Kidney capillary endothelial cell (primary cell): Measurements from ENCODE around the gene COL4A2.

Source experiments
- DNase-seq: peaks from one replicate; pipeline ENCODE4 v3.0.0-alpha.2; 2018; ENCODE audit warnings: low spot score

The COL4A2 gene

DNA sequence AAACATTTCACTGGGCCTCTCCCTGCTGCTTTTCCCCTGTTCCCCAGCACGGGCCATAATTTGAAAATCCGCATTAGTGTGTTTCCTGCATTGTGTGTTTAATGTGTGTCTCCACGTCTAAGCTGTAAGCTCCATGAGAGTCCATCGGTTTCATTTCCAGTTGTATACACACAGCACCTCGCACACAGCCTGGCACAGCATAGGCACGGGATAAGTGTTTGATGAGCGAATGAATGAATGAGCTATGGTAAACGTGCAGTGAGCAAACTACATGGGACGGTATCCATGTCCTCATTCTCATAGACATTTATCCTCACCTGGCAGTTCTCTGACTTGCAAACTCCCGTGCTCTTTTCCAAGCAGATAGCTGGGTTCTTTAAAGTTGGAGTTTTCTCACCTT lies 148.4 kb downstream of the COL4A2 start:
- DNase-seq = no peak

DNA sequence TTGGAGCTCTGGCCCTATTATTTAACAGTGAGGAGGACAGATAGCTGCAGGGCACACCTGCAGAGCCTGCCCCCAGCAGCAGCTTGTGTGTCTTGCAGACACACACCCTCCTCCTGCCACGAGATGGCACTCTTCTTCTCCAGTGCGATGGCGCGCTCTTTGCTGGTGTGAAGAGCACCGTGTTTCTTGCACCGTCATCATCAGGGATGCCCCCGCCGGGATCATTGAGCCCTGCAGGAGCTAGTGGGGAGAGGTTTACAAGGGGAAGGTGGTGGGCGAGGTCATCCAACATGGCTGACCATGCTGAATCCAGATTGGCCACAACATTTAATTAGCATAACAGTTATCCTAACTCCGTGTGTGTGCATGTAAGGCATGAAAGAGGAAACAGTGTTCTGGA lies 148.9 kb downstream of the COL4A2 start:
- DNase-seq = peak; percentile 67

DNA sequence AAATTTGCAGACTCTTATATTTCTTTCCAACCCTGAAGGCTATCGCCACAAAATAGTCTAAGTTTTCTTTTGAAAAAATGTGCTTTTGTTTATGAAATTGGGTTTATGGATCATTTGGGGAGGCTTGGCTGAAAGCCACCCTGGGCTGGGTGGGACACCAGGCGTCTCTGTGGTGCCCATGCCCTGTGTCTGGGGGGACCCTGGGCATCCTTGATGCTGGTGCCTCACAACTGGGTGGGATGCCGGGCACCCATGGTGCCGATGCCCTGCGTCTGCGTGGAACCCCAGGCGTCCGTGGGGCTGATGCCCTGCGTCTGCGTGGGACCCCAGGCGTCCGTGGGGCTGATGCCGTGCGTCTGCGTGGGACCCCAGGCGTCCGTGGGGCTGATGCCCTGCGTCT lies 149.5 kb downstream of the COL4A2 start:
- no peak for DNase-seq

DNA sequence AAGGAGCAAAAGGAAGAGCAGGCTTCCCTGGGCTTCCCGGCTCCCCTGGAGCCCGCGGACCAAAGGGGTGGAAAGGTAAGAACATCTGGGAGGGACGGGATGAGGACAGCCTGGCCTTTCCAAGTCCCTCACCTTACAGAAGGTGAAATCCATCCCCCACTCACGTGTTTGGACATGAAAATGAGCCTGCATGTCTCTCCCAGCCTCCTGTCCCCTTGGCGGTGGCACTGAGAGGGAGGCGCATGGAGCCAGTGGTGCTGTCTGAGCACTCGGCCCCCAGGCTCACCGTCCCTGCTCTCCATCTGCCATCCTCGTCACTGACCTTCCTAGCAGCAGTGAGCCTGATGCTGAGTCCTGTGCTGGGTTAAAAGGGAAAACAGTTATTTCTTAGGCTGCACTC lies 150.3 kb downstream of the COL4A2 start:
- DNase-seq = no peak

DNA sequence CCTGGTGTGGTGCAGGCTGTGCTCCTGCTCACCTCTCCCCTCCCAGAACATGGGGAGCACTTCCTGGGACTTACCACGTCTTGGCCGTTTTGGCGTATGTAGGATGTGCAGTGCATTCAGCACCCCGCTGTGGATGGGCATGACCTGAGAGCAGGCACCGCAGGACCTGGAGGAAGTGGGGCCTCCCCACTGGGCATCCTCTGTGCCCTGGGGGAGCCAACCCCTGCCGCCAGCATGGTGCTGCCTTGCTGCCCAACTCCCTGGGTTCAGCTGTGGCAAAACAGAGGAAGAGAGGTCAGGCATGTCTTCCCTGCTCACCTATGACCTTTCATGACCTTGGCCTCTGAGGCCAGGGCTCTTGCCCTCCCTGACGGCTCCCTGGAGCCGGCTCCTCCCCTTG lies 150.9 kb downstream of the COL4A2 start:
- no peak for DNase-seq

DNA sequence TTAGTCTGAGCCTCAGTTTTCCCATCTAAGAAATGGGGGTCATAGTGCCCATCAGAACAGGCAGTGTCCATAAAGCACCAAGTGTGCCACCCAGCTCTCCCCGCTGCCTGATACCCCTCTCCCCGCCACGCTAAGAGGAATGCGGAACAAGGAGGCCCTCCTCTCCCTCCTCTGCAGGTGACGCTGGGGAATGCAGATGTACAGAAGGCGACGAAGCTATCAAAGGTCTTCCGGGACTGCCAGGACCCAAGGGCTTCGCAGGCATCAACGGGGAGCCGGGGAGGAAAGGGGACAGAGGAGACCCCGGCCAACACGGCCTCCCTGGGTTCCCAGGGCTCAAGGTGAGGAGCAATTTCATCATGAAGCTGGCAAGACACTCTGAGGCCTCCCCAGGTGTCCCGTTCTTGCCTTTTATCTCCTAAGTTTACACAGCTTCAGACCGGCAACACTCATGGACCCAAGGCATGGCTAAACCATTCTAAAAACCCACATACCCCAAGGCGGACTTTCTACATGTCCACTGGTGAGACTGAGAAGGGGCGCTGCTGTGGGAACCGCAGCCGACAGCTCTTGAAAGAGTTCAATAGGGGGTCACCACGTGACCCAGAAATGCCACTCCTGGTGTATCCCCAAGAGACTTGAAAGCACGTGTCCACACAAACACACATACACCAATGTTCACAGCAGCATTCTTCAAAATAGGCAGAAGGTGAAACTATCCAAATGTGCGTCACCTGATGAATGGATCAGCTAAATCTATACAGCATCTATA lies 151.7 kb downstream of the COL4A2 start:
- no peak for DNase-seq

DNA sequence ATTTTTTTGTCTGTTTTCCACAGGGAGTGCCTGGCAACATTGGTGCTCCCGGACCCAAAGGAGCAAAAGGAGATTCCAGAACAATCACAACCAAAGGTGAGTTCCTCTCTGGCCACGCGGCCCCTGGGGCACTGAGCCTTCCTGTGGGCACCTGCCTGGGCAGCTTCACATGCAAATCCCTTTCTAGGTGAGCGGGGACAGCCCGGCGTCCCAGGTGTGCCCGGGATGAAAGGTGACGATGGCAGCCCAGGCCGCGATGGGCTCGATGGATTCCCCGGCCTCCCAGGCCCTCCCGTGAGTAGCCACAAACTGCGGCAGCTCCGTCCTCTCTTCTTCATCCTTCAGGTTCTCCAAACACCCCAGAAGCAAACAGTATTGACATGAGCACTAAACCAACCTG lies 155.0 kb downstream of the COL4A2 start:
- no peak for DNase-seq

DNA sequence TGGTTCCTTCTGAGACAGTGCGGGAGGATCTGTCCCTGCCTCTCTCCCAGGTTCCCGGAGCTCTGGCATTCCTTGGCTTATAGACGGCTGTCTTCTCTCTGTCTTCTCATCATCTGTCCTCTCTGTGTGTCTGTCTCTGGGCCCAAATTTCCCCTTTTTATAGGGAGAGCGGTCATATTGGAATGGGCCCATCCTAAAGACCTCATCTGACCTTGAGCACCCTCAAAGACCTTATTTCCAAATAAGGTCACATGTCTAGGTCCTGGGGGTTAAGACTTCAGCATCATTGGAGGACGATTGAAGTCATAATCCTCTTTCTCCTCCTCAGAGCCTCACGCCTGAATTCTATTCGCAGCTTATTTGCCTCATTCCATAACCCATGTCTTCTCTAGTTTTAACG lies 156.1 kb downstream of the COL4A2 start:
- no peak for DNase-seq

DNA sequence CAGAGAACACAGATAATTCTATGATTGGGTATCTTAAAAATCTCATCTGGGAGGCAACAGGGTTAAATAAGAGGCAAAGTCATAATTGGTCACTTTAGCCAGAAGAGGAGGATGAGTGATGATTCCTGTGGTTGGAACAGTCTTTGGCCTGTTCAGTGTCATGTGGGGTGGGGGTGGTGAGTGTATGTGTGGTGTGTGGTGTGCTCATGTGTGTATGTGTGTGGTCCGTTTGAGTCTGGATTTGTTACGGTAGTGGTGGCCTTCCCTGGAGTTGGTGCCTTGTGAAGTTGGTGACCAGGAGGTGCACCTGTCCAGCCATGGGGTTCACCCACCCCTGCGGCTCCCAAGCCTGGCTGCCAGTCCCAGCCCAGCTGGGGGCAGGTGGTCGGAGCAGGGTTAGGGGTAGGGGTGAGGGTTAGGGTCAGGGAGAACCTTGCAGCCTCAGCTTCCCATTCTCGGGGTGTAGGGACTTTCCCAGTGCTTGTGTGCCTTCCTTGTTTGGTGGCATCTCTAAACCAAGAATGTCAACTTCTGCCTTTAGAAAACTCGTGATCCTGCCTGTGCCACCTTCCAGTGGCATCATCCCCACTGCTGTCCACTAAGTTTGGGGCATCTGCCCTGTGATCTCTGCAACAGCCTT lies 156.9 kb downstream of the COL4A2 start:
- no peak for DNase-seq

DNA sequence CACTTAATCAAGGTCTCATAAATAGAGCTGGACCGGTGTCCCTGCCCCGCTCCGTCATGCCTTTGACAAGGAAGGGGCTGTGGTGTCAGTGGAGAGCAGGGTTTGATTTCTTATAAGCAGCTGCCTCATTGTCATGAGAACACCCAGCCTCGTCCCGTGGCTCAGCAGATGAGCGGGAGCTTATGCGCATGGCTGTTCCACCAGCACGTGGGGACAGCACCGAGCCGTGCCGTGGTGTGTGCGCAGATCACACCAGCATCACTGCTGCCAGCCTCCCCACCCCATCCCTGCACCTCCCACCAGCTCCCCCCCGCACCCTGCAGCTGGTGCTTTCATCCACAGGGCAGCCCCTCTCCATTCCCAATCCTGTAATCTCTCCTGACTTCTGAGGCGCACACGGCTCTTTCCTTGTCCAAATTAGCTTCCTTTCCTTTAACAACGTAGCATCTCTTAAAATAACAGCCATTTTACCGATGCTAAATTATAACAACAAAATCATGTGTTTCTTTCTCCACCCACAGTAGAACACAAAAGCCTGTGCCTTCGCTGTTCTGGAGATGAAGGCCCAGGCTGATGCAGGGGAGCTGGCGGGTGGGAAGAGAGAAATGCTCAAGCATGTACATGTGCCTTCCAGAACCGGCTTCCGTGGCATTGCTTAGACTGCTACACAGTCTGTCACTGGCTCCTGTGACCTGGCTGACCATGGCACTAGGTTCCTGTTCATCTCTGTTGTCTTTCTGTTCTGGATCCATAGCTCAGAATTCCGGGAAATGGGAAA lies 157.7 kb downstream of the COL4A2 start:
- DNase-seq = no peak

DNA sequence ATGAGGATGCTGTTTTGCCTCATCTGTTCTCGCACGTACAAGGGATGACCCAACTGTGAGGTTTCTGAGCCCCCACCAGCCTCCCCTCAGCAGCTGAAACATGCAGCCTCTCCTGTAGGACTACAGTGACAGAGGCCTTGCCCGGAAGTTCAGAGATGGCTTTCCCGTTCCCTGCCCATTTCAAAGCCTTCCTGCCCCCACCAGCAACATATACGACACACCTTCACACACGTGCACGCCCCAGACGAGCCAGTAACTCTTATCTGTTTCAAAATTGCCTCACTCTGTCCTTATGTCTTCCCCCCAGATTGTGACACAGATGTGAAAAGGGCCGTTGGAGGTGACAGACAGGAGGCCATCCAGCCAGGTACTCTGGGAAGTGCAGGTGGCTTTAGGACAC lies 158.6 kb downstream of the COL4A2 start:
- no peak for DNase-seq

DNA sequence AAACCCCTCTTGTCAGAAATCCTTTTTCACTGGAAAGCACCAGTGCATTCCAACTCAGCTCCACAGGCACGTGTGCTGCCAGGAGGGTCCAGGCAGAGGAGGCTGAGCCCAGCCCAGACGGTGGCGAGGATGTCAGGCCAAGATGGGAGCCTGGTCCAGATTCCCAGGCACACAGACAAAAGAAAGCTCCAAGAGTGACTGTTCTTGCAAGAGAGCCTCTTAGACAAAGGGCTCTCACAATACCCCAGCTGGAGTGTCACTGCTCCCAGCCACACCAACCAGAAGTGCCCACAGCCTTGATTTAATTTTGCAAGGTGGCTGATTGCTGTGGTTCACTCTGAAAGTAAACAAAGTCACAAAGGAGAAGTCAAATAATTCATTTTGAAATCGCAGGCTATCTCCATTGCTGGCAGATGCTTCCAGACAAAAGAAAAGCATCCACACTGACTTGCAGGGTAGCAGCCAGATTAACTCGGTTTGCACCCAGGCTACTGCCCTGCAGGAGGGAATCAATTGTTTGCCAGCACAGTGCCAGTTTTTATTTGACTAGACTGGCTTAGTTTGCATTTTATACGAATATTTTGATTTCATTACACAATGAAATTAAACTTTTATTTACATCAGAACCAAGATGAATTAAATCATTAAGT lies 159.3 kb downstream of the COL4A2 start:
- no peak for DNase-seq

DNA sequence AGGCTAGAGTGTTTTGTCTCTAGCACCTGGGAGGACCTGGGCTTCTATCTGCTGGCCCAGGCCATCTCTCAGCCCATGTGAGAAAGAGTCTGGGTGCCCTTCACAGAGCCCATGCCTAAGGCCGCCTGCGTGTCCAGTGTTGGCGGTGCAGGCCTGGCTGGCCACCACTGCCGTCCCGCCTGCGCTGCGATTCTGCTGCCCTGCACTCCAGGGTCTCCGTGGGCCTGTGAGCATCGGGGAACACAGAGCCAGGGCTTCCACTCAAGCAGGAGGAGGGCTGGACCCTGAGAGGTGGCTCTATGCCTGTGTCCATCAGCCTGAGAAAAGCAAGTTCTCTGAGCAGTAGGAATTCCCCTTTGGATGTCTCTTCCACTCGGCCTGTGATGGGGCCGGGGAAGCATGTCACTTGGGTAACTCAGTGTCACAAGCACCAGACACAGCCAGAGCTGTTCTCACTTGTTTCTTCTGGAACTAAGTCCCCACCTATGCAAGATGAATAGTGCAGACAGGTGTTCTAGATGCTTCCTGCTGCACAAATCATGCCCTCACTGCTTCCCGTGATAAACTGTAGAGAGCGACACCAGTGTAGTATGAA lies 160.5 kb downstream of the COL4A2 start:
- DNase-seq = no peak

DNA sequence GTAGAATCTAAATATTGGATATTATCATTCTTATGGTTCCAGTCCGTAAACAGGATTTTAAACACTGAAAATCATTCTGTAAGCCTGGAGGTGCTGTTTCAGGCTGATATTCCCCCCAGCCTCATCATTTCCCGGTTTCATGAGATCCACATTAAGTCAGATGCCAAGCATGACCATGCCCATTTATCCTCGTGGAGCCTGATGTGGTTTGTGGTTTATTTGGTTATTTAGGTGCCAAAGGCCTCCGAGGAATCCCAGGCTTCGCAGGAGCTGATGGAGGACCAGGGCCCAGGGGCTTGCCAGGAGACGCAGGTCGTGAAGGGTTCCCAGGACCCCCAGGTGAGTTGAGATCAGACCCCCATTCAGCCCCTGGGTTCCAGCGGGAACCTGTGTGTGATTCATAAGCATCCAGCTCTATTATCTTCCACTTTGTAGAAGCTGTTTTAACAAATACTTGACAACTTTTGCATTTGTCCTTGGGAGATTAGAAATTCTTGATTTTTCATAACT lies 162.0 kb downstream of the COL4A2 start:
- no peak for DNase-seq

DNA sequence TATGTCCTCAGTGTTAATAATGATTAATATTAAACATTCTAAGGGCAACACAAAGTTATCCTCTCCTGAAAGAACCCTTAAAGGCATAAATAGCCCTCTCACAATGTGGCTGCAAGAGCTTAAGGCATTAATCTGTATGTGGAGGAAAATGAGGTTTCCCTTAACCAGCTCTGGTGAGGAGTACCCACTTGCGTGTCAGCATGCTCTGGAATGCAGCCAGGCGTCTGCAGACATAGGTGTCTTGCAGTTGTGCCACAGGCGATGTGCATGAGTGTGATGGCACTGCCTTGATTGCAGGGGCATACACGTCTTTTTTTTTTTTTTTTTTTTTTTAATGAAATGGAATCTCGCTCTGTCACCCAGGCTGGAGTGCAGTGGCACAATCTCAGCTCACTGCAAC lies 162.5 kb downstream of the COL4A2 start:
- no peak for DNase-seq

DNA sequence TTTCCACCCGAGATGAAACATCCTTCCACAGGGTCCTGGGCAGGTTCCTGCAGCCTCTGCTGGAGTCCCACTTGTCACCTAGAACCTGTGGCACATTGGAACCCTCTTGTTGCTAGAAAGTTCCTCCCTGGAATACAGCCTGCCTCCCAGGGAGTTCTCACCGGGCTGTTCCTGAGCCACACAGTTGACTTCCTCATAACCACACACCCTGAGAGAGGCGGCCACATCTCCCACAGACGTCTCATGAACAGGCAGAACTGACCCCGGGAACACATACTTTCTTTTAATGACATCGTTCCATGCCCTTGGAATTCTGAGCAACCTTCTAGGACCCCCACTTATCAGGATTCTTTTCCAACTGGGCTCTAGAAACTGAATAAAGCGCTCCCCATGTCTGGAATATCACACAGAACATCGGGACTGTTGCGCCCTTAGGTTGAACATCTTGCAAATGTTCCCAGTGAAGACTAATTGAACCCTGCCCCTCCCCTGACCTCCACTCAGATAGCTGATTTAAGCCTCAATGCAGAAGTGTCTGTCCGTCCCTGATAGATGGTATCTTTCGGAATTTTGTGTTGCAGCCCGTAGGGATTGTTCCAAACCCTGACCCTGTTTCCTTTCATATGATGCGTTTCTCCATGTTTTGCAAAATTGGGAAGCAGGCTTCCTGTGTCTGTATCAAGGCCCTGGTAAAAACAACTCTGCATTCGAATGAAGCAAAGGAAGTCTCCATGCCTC lies 163.4 kb downstream of the COL4A2 start:
- DNase-seq = no peak

DNA sequence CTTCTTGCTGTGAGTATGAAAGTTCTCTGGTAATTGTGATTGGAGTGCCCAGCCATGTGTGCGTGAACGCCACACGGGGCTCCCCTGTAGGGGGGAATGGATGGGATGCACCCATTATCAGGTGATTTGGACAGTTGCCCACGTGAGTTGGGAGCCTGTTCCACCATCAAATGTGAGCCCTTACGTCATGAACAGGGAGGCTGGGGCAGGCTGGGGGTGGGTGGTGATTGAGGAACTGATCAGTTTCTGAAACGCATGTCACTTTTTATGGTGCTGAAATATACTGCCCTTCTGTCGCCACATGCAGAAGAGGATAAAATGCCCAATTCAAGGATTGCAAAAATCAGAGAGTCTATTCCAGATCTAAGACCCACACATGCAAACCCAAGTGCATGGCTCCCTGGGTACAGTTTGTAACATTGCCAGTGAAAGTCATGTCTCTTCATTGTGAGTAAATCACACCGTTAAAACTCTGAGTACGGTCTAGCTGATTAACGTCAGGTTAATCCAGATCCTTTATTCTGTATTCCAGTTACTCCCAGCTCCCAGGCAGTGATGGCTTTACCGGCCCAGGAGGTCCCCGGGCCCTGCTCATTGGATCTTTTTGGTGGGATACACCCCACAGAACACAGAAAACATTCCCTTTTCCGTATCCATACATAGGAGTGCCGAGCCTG lies 164.2 kb downstream of the COL4A2 start:
- peak; percentile 5 for DNase-seq

DNA sequence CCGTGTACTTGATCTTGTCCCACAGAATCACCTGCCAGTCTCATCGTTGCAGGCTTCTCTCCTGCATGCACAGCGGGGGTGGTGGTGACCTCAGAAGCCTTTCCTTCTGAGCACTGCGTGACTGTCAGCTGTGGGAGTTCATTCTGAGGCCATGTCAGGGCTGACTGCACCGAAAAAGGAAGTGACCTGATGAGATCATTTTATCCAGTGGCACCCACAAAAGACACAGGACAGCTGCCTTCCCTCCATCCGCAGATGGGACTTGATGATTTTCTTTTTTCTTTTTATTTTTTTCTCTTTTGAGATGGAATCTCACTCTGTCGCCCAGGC lies 164.7 kb downstream of the COL4A2 start:
- DNase-seq = peak; percentile 85

DNA sequence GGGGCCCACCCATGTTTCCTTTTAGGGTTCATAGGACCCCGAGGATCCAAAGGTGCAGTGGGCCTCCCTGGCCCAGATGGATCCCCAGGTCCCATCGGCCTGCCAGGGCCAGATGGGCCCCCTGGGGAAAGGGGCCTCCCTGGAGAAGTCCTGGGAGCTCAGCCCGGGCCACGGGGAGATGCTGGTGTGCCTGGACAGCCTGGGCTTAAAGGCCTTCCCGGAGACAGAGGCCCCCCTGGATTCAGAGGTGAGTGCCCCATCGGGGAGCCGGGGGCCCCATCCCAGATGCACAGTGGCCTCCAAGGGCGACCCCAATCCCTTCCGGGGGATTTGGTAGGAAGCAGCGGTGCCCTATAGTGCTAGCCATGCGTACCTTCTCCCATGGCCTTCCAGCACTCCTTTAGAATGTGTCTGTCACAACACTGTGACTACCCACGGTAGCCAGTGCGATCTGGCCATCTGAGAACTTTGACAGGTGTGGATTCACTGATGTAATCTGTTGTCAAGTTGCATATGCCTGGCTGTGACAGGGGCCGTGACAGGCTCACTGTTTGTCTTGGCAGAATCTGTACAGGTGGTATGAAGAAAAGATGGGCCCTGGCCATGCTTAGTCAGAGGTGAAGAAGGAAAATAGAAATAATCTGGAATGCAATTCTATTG lies 165.9 kb downstream of the COL4A2 start:
- DNase-seq = no peak

DNA sequence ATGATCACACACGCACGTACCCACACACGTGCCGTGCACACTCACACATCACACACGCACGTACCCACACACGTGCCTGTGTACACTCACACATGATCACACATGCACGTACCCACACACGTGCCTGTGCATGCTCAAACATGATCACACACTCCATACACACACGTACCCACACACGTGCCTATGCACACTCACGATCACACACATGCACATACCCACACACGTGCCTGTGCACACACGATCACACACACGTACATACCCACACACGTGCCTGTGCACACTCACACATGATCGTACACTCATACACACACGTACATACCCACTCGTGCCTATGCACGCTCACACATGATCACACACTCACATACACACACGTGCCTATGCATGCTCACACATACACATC lies 167.6 kb downstream of the COL4A2 start:
- no peak for DNase-seq
